K562 (cell line): ENCODE results near the gene MGAT5. TPM values are rescaled to one million over a fixed set of nuclear protein-coding genes. Genes with fewer than 3 reads are reported as not detected.

Experiments used
- ATAC-seq: fragments of 200-7000 bp; cut with Tn5 transposase; 3 replicates; pipeline ENCODE4 v1.9.1; 2020; ENCODE audit warnings: moderate library complexity
- BruUV-seq: library from RNA; stranded (reverse); fragments of 400-500 nt; replicated peaks from 2 replicates; lab custom pipeline; 2021; lab: Mats Ljungman, UMichigan
- CTCF ChIA-PET: fragments of 300-600 bp; formaldehyde crosslinking; extraction: SDS; loops from one replicate; lab custom pipeline; 2021; ENCODE audit warnings: low intra/inter-chr PET ratio; lab: Yijun Ruan, JAX
- POLR2A ChIA-PET: fragments of 300-600, 350-650 bp; sonication (Branson Sonifier 250); formaldehyde crosslinking; extraction: SDS; loops from one replicate; lab custom pipeline; 2021; ENCODE audit warnings: antibody characterized with exemption, inconsistent platforms; lab: Yijun Ruan, JAX
- DNase-seq, 4 experiments: peaks; one replicate each; pipeline versions ENCODE4 v3.0.0 to v3.0.0-alpha.2; 2011 to 2018; ENCODE audit warnings: low spot score in 3 of 4, mixed read lengths in 3 of 4; ENCODE audit errors: extremely low read depth in 1 of 4
- FAIRE-seq: peaks from 2 replicates; lab custom pipeline; 2011; peaks lifted over from hg19 to GRCh38; lab: Jason Lieb, UNC
- H2AFZ ChIP-seq: 2 replicates; pipeline ENCODE4 v1.6.0; 2011; ENCODE audit warnings: low read depth, low read length, control low read depth, inconsistent platforms
- H3K27ac ChIP-seq: fragments of 200-600 bp; 3 replicates; pipeline ENCODE4 v1.8.0; 2011; ENCODE audit warnings: low read depth, mild to moderate bottlenecking, control low read depth, inconsistent platforms, low read length, moderate library complexity, mixed read lengths; ENCODE audit errors: extremely low read depth
- H3K27me3 ChIP-seq, 2 experiments: fragments of 300-600 bp in 1 of 2; 2 replicates in 1 of 2; 3 replicates in 1 of 2; pipeline versions ENCODE4 v1.6.0 to v1.8.0; 2011; ENCODE audit warnings: inconsistent platforms in 2 of 2, low read length in 2 of 2, mild to moderate bottlenecking in 1 of 2, mixed read lengths in 1 of 2, moderate library complexity in 1 of 2; ENCODE audit not compliant: control insufficient read depth in 2 of 2, insufficient read depth in 2 of 2
- H3K36me3 ChIP-seq: fragments of 300-600 bp; 3 replicates; pipeline ENCODE4 v1.8.0; 2011; ENCODE audit warnings: mild to moderate bottlenecking, low read length, inconsistent platforms; ENCODE audit not compliant: control insufficient read depth, insufficient read depth
- H3K4me1 ChIP-seq, 2 experiments: fragments of 200-600 bp in 1 of 2; replicated peaks in 1 of 2; 2 replicates in 1 of 2; 3 replicates in 1 of 2; pipeline versions ENCODE4 v1.5.1 to v1.8.0; 2011; ENCODE audit warnings: inconsistent platforms in 2 of 2, low read length in 2 of 2, mild to moderate bottlenecking in 1 of 2, mixed read lengths in 1 of 2, moderate library complexity in 1 of 2; ENCODE audit not compliant: control insufficient read depth in 2 of 2, insufficient read depth in 2 of 2
- H3K4me2 ChIP-seq: 2 replicates; pipeline ENCODE4 v1.6.1; 2011; ENCODE audit warnings: low read length, control low read depth, inconsistent platforms, mixed read lengths; ENCODE audit not compliant: insufficient read depth
- H3K4me3 ChIP-seq: fragments of 200-600 bp; sonication (generic), shearing (Covaris generic); 2 replicates; pipeline ENCODE4 v1.5.1; 2016; ENCODE audit warnings: control low read depth, inconsistent platforms
- H3K79me2 ChIP-seq: fragments of 200-600 bp; 3 replicates; pipeline ENCODE4 v1.8.0; 2011; ENCODE audit warnings: low read length, inconsistent platforms; ENCODE audit not compliant: control insufficient read depth, insufficient read depth
- H3K9ac ChIP-seq, 2 experiments: 2 replicates each; pipeline versions ENCODE4 v1.6.0 to v1.6.1; 2011; ENCODE audit warnings: low read depth in 2 of 2, low read length in 2 of 2, control low read depth in 1 of 2, inconsistent platforms in 1 of 2, mild to moderate bottlenecking in 1 of 2, mixed read lengths in 1 of 2; ENCODE audit not compliant: insufficient read depth in 1 of 2
- H3K9me1 ChIP-seq: one replicate; pipeline ENCODE4 v1.6.0; 2011; ENCODE audit warnings: inconsistent platforms, mild to moderate bottlenecking, low read length, moderate library complexity; ENCODE audit not compliant: control insufficient read depth, insufficient read depth
- H3K9me3 ChIP-seq: replicated peaks from 2 replicates; pipeline ENCODE4 v1.5.1; 2011; ENCODE audit warnings: low read depth, low read length, inconsistent platforms; ENCODE audit not compliant: control insufficient read depth, insufficient read depth
- H4K20me1 ChIP-seq: replicated peaks from 2 replicates; pipeline ENCODE4 v1.6.1; 2011; ENCODE audit warnings: low read length, inconsistent platforms, mixed read lengths; ENCODE audit not compliant: control insufficient read depth, insufficient read depth
- C11orf30 ChIP-seq: fragments of 450-650 bp; IDR thresholded peaks from 2 replicates; pipeline ENCODE4 v1.6.1; 2016; ENCODE audit warnings: low read depth, mild to moderate bottlenecking
- CEBPG ChIP-seq, 3 experiments: fragments of 200-800 bp in 1 of 3; sonication (Bioruptor generic) in 1 of 3; sonication (generic) in 1 of 3; formaldehyde crosslinking in 1 of 3; IDR thresholded peaks in 2 of 3; conservative IDR thresholded peaks in 1 of 3; 2 replicates each; pipeline versions ENCODE4 v1.6.1 to v1.8.0; 2016 to 2022; ENCODE audit warnings: missing compliant biosample characterization in 2 of 3, missing genetic modification characterization in 2 of 3, mild to moderate bottlenecking in 1 of 3, missing genetic modification reagents in 1 of 3
- DACH1 ChIP-seq: fragments of 450-650 bp; IDR thresholded peaks from 2 replicates; pipeline ENCODE4 v1.6.1; 2018; ENCODE audit not compliant: partially characterized antibody
- ETV1 ChIP-seq: fragments of 450-650 bp; conservative IDR thresholded peaks from 2 replicates; pipeline ENCODE4 v1.6.1; 2016; ENCODE audit warnings: missing genetic modification characterization, control low read depth, low read depth, missing compliant biosample characterization
- GABPA ChIP-seq: fragments of 200-800 bp; sonication (Bioruptor generic); conservative IDR thresholded peaks from 2 replicates; pipeline ENCODE4 v1.6.1; 2016; ENCODE audit warnings: low read depth, missing genetic modification characterization, missing compliant biosample characterization
- HINFP ChIP-seq: fragments of 450-650 bp; conservative IDR thresholded peaks from 2 replicates; pipeline ENCODE4 v1.6.1; 2016; ENCODE audit warnings: missing genetic modification characterization, low read depth, mild to moderate bottlenecking, control low read depth, missing compliant biosample characterization
- IFI16 ChIP-seq: fragments of 250-450 bp; sonication (Bioruptor Pico); IDR thresholded peaks from 2 replicates; pipeline ENCODE4 v2.1.2; 2022; ENCODE audit warnings: mild to moderate bottlenecking, inconsistent platforms
- KDM5B ChIP-seq: fragments of 200-600 bp; sonication (generic); IDR thresholded peaks from 2 replicates; pipeline ENCODE4 v1.6.1; 2012; ENCODE audit warnings: low read depth, mild to moderate bottlenecking, moderate library complexity, low read length, control low read depth, inconsistent platforms; ENCODE audit not compliant: insufficient replicate concordance
- MAFG ChIP-seq: fragments of 450-650 bp; conservative IDR thresholded peaks from 2 replicates; pipeline ENCODE4 v1.6.1; 2016; ENCODE audit warnings: missing genetic modification characterization, missing compliant biosample characterization
- NCOA2 ChIP-seq, 2 experiments: fragments of 450-650 bp; IDR thresholded peaks; 2 replicates each; pipeline ENCODE4 v1.6.1; 2018; ENCODE audit warnings: mild to moderate bottlenecking in 2 of 2, moderate library complexity in 1 of 2; ENCODE audit not compliant: partially characterized antibody in 2 of 2
- PBX2 ChIP-seq, 2 experiments: IDR thresholded peaks in 1 of 2; conservative IDR thresholded peaks in 1 of 2; 2 replicates each; pipeline ENCODE4 v1.6.1; 2016; ENCODE audit warnings: low read depth in 2 of 2, mild to moderate bottlenecking in 1 of 2, missing compliant biosample characterization in 1 of 2, missing genetic modification characterization in 1 of 2, moderate library complexity in 1 of 2
- RBM22 ChIP-seq: fragments of 200-400 bp; formaldehyde crosslinking; IDR thresholded peaks from 2 replicates; pipeline ENCODE4 v1.6.1; 2018; ENCODE audit warnings: low read length, low read depth; ENCODE audit not compliant: poor library complexity, severe bottlenecking
- SAFB2 ChIP-seq: fragments of 200-400 bp; formaldehyde crosslinking; IDR thresholded peaks from 2 replicates; pipeline ENCODE4 v1.6.1; 2018; ENCODE audit warnings: borderline replicate concordance, low read length, low read depth, moderate library complexity; ENCODE audit not compliant: severe bottlenecking
- SNIP1 ChIP-seq: fragments of 450-650 bp; IDR thresholded peaks from 2 replicates; pipeline ENCODE4 v1.7.1; 2017; ENCODE audit warnings: low read depth, mild to moderate bottlenecking
- TFE3 ChIP-seq: fragments of 450-650 bp; formaldehyde crosslinking; IDR thresholded peaks from 2 replicates; pipeline ENCODE4 v1.4.0; 2020; ENCODE audit warnings: mild to moderate bottlenecking, mixed read lengths
- ZFPM2 ChIP-seq: fragments of 250-450 bp; sonication (Bioruptor Pico); IDR thresholded peaks from 2 replicates; pipeline ENCODE4 v1.5.1; 2022; ENCODE audit warnings: mild to moderate bottlenecking
- WGBS: fragments of 100-300 bp; shearing (Covaris generic); methylation state at CpG from one replicate; pipeline ENCODE4 v1.1.6; 2016; ENCODE audit warnings: low coverage, mixed read lengths; ENCODE audit not compliant: insufficient coverage; ENCODE audit errors: missing lambda C conversion rate; 5-methylcytosine and 5-hydroxymethylcytosine counted together
- in situ Hi-C: fragments of 300-500 bp; cut with MboI; formaldehyde crosslinking; loops from 4 replicates; pipeline ENCODE4 v1.15.0; 2018; ENCODE audit warnings: inconsistent platforms, mixed read lengths
- intact Hi-C: fragments of 100-400 bp; cut with micrococcal nuclease; formaldehyde crosslinking; loops from 2 replicates; pipeline ENCODE4 v1.14.2; 2022
- polyA plus RNA-seq, 8 experiments: library from polyadenylated mRNA; depleted of rRNA in 4 of 8; stranded (reverse) in 5 of 8; unstranded in 3 of 8; fragments of >200 nt; fragmentation: Nextera tagmentation in 2 of 8; fragmentation: Illumina TruSeq in 1 of 8; extraction: Ambion mirVana in 2 of 8; extraction: Trizol in 1 of 8; gene quantifications; 2 replicates each; pipeline versions ENCODE4 v1.2.1 to v1.2.3, GENCODE V29; 2011 to 2014; ENCODE audit warnings: inconsistent platforms in 1 of 8, missing spikeins in 1 of 8
- total RNA-seq, 7 experiments: library from RNA; depleted of rRNA in 6 of 7; stranded (reverse); fragments of >200 nt in 6 of 7; fragmentation: Illumina TruSeq in 2 of 7; extraction: Trizol in 2 of 7; gene quantifications; 2 replicates each; pipeline versions ENCODE4 v1.2.1 to v1.2.3, GENCODE V29; 2011 to 2021; ENCODE audit warnings: low replicate concordance in 1 of 7

MGAT5 gene
- total and polyA plus RNA-seq, 9 of the 15 experiments (the other 6 are each of a cell fraction or from before 2014, with no cell fraction given) = 1.6 to 18.6 (median 11.1) TPM

- no peak overlapping the region for H2AFZ ChIP-seq
- CTCF ChIA-PET = no interaction called here
- in situ Hi-C loops = no loop called here
- TF ChIP-seq CEBPG (CRISPR knock-in tag; IDR thresholded peaks at IDR 0.05) (no peak), CEBPG (tag; conservative IDR thresholded peaks at IDR 0.05 in 1 of 2, IDR thresholded peaks at IDR 0.05 in 1 of 2) (no peak), SAFB2 (no peak), HINFP (tag) (no peak), KDM5B (no peak), ETV1 (tag) (peak; percentile 58; the same call in 1 of the 2 replicates), PBX2 (CRISPR knock-in tag; IDR thresholded peaks at IDR 0.05; ENCODE audit: low read depth) (no peak), PBX2 (tag; conservative IDR thresholded peaks at IDR 0.05; ENCODE audit: low read depth) (peak; percentile 73; the same call in 1 of the 2 replicates), SNIP1 (no peak), MAFG (tag) (no peak), NCOA2 (IDR thresholded peaks at IDR 0.05; ENCODE audit: partially characterized antibody in 2 of 2) (no peak), GABPA (peak; percentile 48; the same call in 1 of the 2 replicates), ZFPM2 (CRISPR knock-in tag) (no peak), RBM22 (no peak), C11orf30 (no peak), TFE3 (CRISPR knock-in tag) (no peak), DACH1 (no peak), IFI16 (CRISPR knock-in tag) (no peak)
Observed at GRCh38 chr2:134307334-134307733, 53.5 kb downstream of the MGAT5 start.

More at GRCh38 chr2:134307334-134307733, 53.5 kb downstream of the MGAT5 start:
- Histone ChIP-seq H3K4me3 (no peak overlapping the region), H3K9me1 (no peaks in the 10 kb centered on the region), H3K9ac (no peak overlapping the region), H3K79me2 (no peaks in the 10 kb centered on the region), H3K27me3 (no peaks in the 10 kb centered on the region), H3K4me2 (no peak overlapping the region), H3K36me3 (no peaks in the 10 kb centered on the region), H3K27ac (no peak overlapping the region), H3K4me1 (no peaks in the 10 kb centered on the region; a peak in 1 of 5 replicates), H3K9me3 (no peaks in the 10 kb centered on the region), H4K20me1 (no peaks in the 10 kb centered on the region)
- no TSS peak for BruUV-seq
- POLR2A ChIA-PET = no interaction called here
- DNase-seq (no peak), FAIRE-seq (no peak), ATAC-seq (no peak)
- WGBS = 26% methylated on average over 5 of the region's 5 CpGs
- intact Hi-C loops = no loop called here
